Mesothelial cell of epicardium (in vitro differentiated cells): ENCODE data around the gene TELO2. TPM values are rescaled to one million over a fixed set of nuclear protein-coding genes. Genes with fewer than 3 reads are reported as not detected.
A peak's percentile ranks its signal among the peaks of the same experiment; 100 is the strongest.

Source experiments
- DNase-seq, 2 experiments: peaks; one replicate each; pipeline ENCODE4 v3.0.0; 2021; ENCODE audit warnings: low spot score in 2 of 2; ENCODE audit not compliant: unreplicated experiment in 2 of 2
- H3K27ac Mint-ChIP-seq: 2 replicates; pipeline ENCODE4 v1.8.0; 2021; ENCODE audit warnings: mixed read lengths
- H3K27me3 Mint-ChIP-seq: 2 replicates; pipeline ENCODE4 v1.8.0; 2021; ENCODE audit warnings: low read depth, mixed read lengths
- H3K36me3 Mint-ChIP-seq: 2 replicates; pipeline ENCODE4 v1.8.0; 2021; ENCODE audit warnings: mixed read lengths
- H3K4me1 Mint-ChIP-seq: 2 replicates; pipeline ENCODE4 v1.8.0; 2021; ENCODE audit warnings: mixed read lengths
- H3K4me3 Mint-ChIP-seq: 2 replicates; pipeline ENCODE4 v1.8.0; 2021; ENCODE audit warnings: mild to moderate bottlenecking, moderate library complexity, mixed read lengths
- H3K9me3 Mint-ChIP-seq: 2 replicates; pipeline ENCODE4 v1.8.0; 2021; ENCODE audit warnings: mixed read lengths
- total RNA-seq: library from RNA; stranded (reverse); gene quantifications from 3 replicates; pipeline ENCODE4 v1.2.1, GENCODE V29; 2021
- TF ChIP-seq, protein P1 (sequence below): fragments of 200-600 bp; sonication (generic); IDR thresholded peaks from one replicate; pipeline ENCODE4 v1.5.0; 2021; ENCODE audit warnings: antibody characterized with exemption; ENCODE audit not compliant: unreplicated experiment

The TELO2 gene
- total RNA-seq, 1 donor from 2014 or later = 70.2 TPM

- TF ChIP-seq, protein P1, sequence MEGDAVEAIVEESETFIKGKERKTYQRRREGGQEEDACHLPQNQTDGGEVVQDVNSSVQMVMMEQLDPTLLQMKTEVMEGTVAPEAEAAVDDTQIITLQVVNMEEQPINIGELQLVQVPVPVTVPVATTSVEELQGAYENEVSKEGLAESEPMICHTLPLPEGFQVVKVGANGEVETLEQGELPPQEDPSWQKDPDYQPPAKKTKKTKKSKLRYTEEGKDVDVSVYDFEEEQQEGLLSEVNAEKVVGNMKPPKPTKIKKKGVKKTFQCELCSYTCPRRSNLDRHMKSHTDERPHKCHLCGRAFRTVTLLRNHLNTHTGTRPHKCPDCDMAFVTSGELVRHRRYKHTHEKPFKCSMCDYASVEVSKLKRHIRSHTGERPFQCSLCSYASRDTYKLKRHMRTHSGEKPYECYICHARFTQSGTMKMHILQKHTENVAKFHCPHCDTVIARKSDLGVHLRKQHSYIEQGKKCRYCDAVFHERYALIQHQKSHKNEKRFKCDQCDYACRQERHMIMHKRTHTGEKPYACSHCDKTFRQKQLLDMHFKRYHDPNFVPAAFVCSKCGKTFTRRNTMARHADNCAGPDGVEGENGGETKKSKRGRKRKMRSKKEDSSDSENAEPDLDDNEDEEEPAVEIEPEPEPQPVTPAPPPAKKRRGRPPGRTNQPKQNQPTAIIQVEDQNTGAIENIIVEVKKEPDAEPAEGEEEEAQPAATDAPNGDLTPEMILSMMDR = no peak
- Mint-ChIP-seq H3K4me3 (no peak overlapping the region), H3K4me1 (peaks cover 18% of the 10 kb centered on the region), H3K9me3 (no peaks in the 10 kb centered on the region), H3K36me3 (peaks cover 5% of the 10 kb centered on the region), H3K27me3 (no peaks in the 10 kb centered on the region), H3K27ac (no peak overlapping the region)
- no peak for DNase-seq
Observed at GRCh38 chr16:1541293-1542165, 48.4 kb downstream of the TELO2 start.

DNA sequence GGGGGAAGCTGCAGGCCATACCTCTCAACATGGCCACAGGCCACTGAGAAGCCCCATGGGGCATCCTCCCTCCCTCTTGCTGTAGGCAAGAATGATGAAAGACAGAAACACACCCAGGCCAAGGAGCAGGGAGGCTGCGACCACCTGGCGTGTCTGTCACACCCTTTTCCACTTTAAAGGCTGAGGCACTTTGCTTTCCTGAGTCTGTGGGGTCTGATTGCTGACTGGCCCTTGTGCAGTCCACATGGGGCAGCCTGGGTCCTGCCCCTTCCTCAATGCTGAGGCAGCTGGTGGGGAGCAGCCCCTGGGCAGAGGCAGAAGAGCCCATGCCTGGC is 49.0 kb downstream of the TELO2 start:
- TF ChIP-seq, protein P1 = no peak
- no peak overlapping the region for H3K4me3 Mint-ChIP-seq
- no peaks in the 10 kb centered on the region for H3K9me3 Mint-ChIP-seq
- DNase-seq = no peak
- no peaks in the 10 kb centered on the region for H3K27me3 Mint-ChIP-seq
- peaks cover 13% of the 10 kb centered on the region for H3K4me1 Mint-ChIP-seq
- no peak overlapping the region for H3K27ac Mint-ChIP-seq
- H3K36me3 Mint-ChIP-seq = peaks cover 5% of the 10 kb centered on the region

GRCh38 chr16:1542533-1542932 is 49.4 kb downstream of the TELO2 start:
- H3K9me3 Mint-ChIP-seq = no peaks in the 10 kb centered on the region
- H3K27me3 Mint-ChIP-seq = no peaks in the 10 kb centered on the region
- peaks cover 13% of the 10 kb centered on the region for H3K4me1 Mint-ChIP-seq
- no peak for DNase-seq
- peaks cover 5% of the 10 kb centered on the region for H3K36me3 Mint-ChIP-seq
- TF ChIP-seq, protein P1 = no peak
- H3K27ac Mint-ChIP-seq = no peak overlapping the region
- H3K4me3 Mint-ChIP-seq = no peak overlapping the region

DNA sequence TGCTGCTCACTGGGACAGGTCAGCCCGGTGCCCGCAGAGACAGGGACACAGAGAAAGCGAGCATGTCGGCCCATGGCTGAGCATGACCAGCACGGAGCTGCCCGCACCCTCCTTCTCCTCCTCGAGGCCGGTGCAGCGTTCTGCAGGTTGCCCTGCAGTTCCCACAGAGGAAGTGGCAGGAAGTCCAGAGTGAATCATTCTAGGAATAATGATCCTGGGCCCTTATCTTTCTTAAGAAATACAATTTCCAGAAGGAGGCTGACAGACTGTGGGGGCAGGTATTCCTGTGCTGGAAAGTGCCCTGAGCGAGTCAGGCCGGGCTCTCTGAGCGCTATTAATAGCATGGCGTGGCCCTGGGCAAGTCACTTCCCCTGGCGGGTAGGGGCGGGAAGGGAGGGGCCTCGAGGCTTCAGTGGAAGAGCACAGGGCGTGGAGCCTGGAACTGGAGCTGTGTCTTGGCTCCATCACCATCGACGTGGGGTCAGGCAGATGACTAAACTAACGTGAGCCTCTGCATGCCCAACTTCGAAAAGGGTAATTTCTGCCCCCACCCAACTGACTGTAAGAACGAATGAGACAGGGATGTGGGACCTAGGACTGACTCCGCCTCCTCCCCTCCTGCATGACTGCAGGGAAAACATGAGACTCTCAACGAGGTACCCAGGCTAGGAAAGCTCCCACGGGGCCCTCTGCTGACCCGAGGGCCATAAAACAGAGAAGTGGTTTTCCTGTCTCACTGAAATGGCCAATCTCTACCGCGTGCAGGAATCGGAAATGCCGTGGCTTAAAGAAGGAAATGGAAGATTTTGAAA is 50.1 kb downstream of the TELO2 start:
- peaks cover 5% of the 10 kb centered on the region for H3K36me3 Mint-ChIP-seq
- no peaks in the 10 kb centered on the region for H3K9me3 Mint-ChIP-seq
- no peaks in the 10 kb centered on the region for H3K27me3 Mint-ChIP-seq
- DNase-seq = no peak
- no peak overlapping the region for H3K4me3 Mint-ChIP-seq
- H3K27ac Mint-ChIP-seq = peak overlapping the region; percentile 39
- peaks cover 13% of the 10 kb centered on the region for H3K4me1 Mint-ChIP-seq
- TF ChIP-seq, protein P1 = no peak

DNA sequence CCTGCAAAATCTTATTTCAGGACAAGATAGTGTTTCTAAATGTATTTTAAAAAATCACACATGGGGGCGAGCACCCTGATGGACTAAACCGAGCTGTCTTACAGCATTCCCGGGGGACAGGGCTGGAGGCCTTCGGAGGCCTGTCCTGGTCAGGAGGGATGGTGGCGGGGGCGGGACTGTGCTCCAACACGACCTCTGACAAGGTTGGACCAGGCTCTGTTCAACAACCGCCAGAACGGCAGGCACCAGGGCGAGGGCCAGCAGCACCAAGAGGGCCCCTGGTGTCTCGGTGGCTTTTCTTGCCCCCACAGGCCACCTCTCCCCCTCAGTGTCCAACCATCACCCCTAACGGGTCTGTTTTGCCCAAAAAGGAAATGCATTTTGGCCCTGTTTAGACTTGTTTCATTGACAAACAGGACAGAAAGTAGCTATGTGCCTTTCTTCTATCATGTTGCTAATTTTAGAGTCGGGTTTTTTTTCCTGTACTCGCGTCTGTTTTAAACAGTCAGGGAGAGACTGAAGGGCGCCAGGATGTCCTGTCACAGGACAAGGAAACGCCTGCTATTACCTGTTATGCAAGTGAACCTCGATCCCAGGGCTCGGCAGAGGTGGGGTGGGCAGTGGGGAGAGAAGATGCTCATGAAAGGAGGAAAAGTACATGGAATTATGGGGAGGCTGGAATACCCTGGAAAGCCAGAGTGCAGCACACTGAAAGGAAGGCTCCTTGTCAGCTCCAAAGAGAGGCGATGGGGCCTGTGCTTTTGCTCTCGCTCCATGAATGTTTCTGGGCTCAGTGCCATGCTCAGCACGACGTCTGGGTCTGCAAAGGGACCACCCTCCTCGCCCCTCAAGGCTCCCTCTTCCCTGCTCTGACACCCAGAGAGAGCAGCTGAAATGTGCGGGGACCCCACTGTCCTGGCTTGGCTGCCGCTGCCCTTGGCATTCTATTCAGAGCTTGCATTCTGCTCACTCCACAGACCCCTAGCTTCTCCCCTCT is 52.2 kb downstream of the TELO2 start:
- Mint-ChIP-seq H3K9me3 (no peaks in the 10 kb centered on the region), H3K4me1 (peaks cover 13% of the 10 kb centered on the region), H3K27me3 (no peaks in the 10 kb centered on the region), H3K27ac (peak overlapping the region; percentile 26), H3K4me3 (no peak overlapping the region), H3K36me3 (peaks cover 15% of the 10 kb centered on the region)
- TF ChIP-seq, protein P1 = no peak
- DNase-seq = no peak
